KMS-11 (cell line): Measurements from ENCODE around the gene PKDREJ.

Source experiments
- H2AFZ ChIP-seq: fragments of 200-600 bp; sonication (generic); 2 replicates; pipeline ENCODE4 v1.6.1; 2016; ENCODE audit warnings: antibody characterized with exemption, mixed run types, low read depth
- H3K27ac ChIP-seq: fragments of 200-600 bp; sonication (generic); 2 replicates; pipeline ENCODE4 v1.6.1; 2016; ENCODE audit warnings: mild to moderate bottlenecking, mixed run types
- H3K27me3 ChIP-seq: fragments of 200-600 bp; sonication (generic); 2 replicates; pipeline ENCODE4 v1.6.1; 2017; ENCODE audit warnings: mild to moderate bottlenecking, low read depth, mixed run types, moderate library complexity; ENCODE audit not compliant: insufficient read depth
- H3K36me3 ChIP-seq: fragments of 200-600 bp; sonication (generic); 2 replicates; pipeline ENCODE4 v1.6.1; 2017; ENCODE audit warnings: mild to moderate bottlenecking, mixed run types; ENCODE audit not compliant: insufficient read depth
- H3K4me1 ChIP-seq: fragments of 200-600 bp; sonication (generic); 2 replicates; pipeline ENCODE4 v1.6.1; 2016; ENCODE audit warnings: mild to moderate bottlenecking, low read depth, mixed run types; ENCODE audit not compliant: poor library complexity, severe bottlenecking
- H3K4me2 ChIP-seq: fragments of 200-600 bp; sonication (generic); 2 replicates; pipeline ENCODE4 v1.7.0; 2016; ENCODE audit warnings: mild to moderate bottlenecking, mixed run types
- H3K4me3 ChIP-seq: fragments of 200-600 bp; sonication (generic); IDR thresholded peaks from 2 replicates; pipeline ENCODE4 v1.6.1; 2017; ENCODE audit warnings: low read depth, low read length, mixed read lengths; ENCODE audit not compliant: insufficient read depth
- H3K79me2 ChIP-seq: fragments of 200-600 bp; sonication (generic); 2 replicates; pipeline ENCODE4 v1.6.1; 2016; ENCODE audit warnings: low read depth, mixed run types; ENCODE audit not compliant: insufficient read depth
- H3K9ac ChIP-seq: fragments of 200-600 bp; sonication (generic); 2 replicates; pipeline ENCODE4 v1.6.1; 2016; ENCODE audit warnings: mild to moderate bottlenecking, mixed run types
- H4K20me1 ChIP-seq: fragments of 200-600 bp; sonication (generic); 2 replicates; pipeline ENCODE4 v1.6.1; 2016; ENCODE audit warnings: mild to moderate bottlenecking, mixed run types; ENCODE audit not compliant: insufficient read depth
- CTCF ChIP-seq: fragments of 200-600 bp; sonication (generic); conservative IDR thresholded peaks from 2 replicates; pipeline ENCODE4 v1.6.1; 2017; ENCODE audit warnings: low read depth, mild to moderate bottlenecking, antibody characterized with exemption, low read length, moderate library complexity, mixed read lengths

PKDREJ gene

GRCh38 chr22:46219636-46220035, 43.5 kb downstream of the PKDREJ start:
- Histone ChIP-seq H3K4me2 (no peak overlapping the region), H3K27me3 (no peaks in the 10 kb centered on the region), H3K36me3 (no peaks in the 10 kb centered on the region), H4K20me1 (no peaks in the 10 kb centered on the region), H3K79me2 (no peaks in the 10 kb centered on the region), H3K4me1 (peaks cover 8% of the 10 kb centered on the region), H2AFZ (no peak overlapping the region), H3K4me3 (no peak overlapping the region), H3K9ac (no peak overlapping the region), H3K27ac (no peak overlapping the region)
- no peak for TF ChIP-seq CTCF

- Histone ChIP-seq H3K79me2 (no peaks in the 10 kb centered on the region), H3K4me3 (no peak overlapping the region), H3K27ac (no peak overlapping the region), H3K4me2 (no peak overlapping the region), H3K36me3 (no peaks in the 10 kb centered on the region), H3K27me3 (no peaks in the 10 kb centered on the region), H4K20me1 (no peaks in the 10 kb centered on the region), H3K9ac (no peak overlapping the region), H3K4me1 (peaks cover 3% of the 10 kb centered on the region), H2AFZ (no peak overlapping the region)
- no peak for TF ChIP-seq CTCF
Observed at GRCh38 chr22:46214616-46215015, 48.5 kb downstream of the PKDREJ start.

- H3K27ac ChIP-seq = no peak overlapping the region
- H4K20me1 ChIP-seq = no peaks in the 10 kb centered on the region
- H3K4me3 ChIP-seq = no peak overlapping the region
- H3K4me2 ChIP-seq = no peak overlapping the region
- no peaks in the 10 kb centered on the region for H3K79me2 ChIP-seq
- no peak for TF ChIP-seq CTCF
- no peaks in the 10 kb centered on the region for H3K27me3 ChIP-seq
- H2AFZ ChIP-seq = no peak overlapping the region
- H3K36me3 ChIP-seq = no peaks in the 10 kb centered on the region
- H3K9ac ChIP-seq = no peak overlapping the region
- no peaks in the 10 kb centered on the region for H3K4me1 ChIP-seq
Observed at GRCh38 chr22:46214149-46214548, 49.0 kb downstream of the PKDREJ start.

GRCh38 chr22:46213052-46213451, 50.1 kb downstream of the PKDREJ start:
- Histone ChIP-seq H3K27ac (no peak overlapping the region), H3K4me2 (no peak overlapping the region), H3K79me2 (no peaks in the 10 kb centered on the region), H4K20me1 (no peaks in the 10 kb centered on the region), H3K27me3 (no peaks in the 10 kb centered on the region), H3K9ac (no peak overlapping the region), H3K36me3 (no peaks in the 10 kb centered on the region), H2AFZ (no peak overlapping the region), H3K4me1 (no peaks in the 10 kb centered on the region), H3K4me3 (no peak overlapping the region)
- no peak for TF ChIP-seq CTCF
